Measurements from ENCODE around the gene HSD17B3. TPM values are rescaled to one million over a fixed set of nuclear protein-coding genes. Genes with fewer than 3 reads are reported as not detected.

The HSD17B3 gene
- total RNA-seq: not detected in 2 replicates

GRCh38 chr9:96302021-96302420 lies at the start of gene HSD17B3:
HSD17B3 (minus strand) TSS chr9:96302176; CDS start chr9:96302104, 72 bp downstream.

Other genes with a start within 250 kb of the HSD17B3 start
- gene SLC35D2, start 81.5 kb upstream of the HSD17B3 start, total RNA-seq: 7.8 and 23.0 TPM in 2 replicates
- 2.8 and 3.2 TPM in 2 replicates for gene ZNF367, start 116.2 kb upstream of the HSD17B3 start, total RNA-seq
- 4.6 and 11.2 TPM in 2 replicates for gene HABP4, start 148.0 kb upstream of the HSD17B3 start, total RNA-seq

Measured in epithelial cell of alveolus of lung (primary cell).